Hepatocyte (in vitro differentiated cells): ENCODE measurements around the gene FBXL7. TPM values are rescaled to one million over a fixed set of nuclear protein-coding genes. Genes with fewer than 3 reads are reported as not detected.

Source experiments
- DNase-seq: peaks from one replicate; pipeline ENCODE4 v3.0.0-alpha.2; 2016; ENCODE audit warnings: low spot score
- H2AFZ ChIP-seq: fragments of 200-600 bp; sonication (generic); 2 replicates; pipeline ENCODE4 v1.6.0; 2016; ENCODE audit warnings: antibody characterized with exemption, mild to moderate bottlenecking
- H3K27ac ChIP-seq: fragments of 200-600 bp; sonication (generic); 2 replicates; pipeline ENCODE4 v1.5.1; 2016; ENCODE audit warnings: mild to moderate bottlenecking
- H3K27me3 ChIP-seq: fragments of 200-600 bp; sonication (generic); 2 replicates; pipeline ENCODE4 v1.6.1; 2016
- H3K36me3 ChIP-seq: fragments of 200-600 bp; sonication (generic); replicated peaks from 2 replicates; pipeline ENCODE4 v1.5.1; 2016; ENCODE audit warnings: low read depth; ENCODE audit not compliant: insufficient read depth
- H3K4me1 ChIP-seq: fragments of 200-600 bp; sonication (generic); 2 replicates; pipeline ENCODE4 v1.5.1; 2016; ENCODE audit warnings: mild to moderate bottlenecking, moderate library complexity; ENCODE audit not compliant: insufficient read depth
- H3K4me2 ChIP-seq: fragments of 200-600 bp; sonication (generic); 2 replicates; pipeline ENCODE4 v1.6.0; 2016
- H3K4me3 ChIP-seq: fragments of 200-600 bp; sonication (generic); 2 replicates; pipeline ENCODE4 v1.5.1; 2016; ENCODE audit warnings: mild to moderate bottlenecking
- H3K79me2 ChIP-seq: fragments of 200-600 bp; sonication (generic); 2 replicates; pipeline ENCODE4 v1.6.0; 2017; ENCODE audit warnings: mild to moderate bottlenecking
- H3K9me2 ChIP-seq: fragments of 200-600 bp; sonication (generic); replicated peaks from 2 replicates; pipeline ENCODE4 v1.6.0; 2017; ENCODE audit warnings: mild to moderate bottlenecking; ENCODE audit not compliant: insufficient read depth
- H3K9me3 ChIP-seq: fragments of 200-600 bp; sonication (generic); 2 replicates; pipeline ENCODE4 v1.5.1; 2016; ENCODE audit warnings: low read depth, mild to moderate bottlenecking
- H4K20me1 ChIP-seq: fragments of 200-600 bp; sonication (generic); 2 replicates; pipeline ENCODE4 v1.6.0; 2016; ENCODE audit warnings: mild to moderate bottlenecking; ENCODE audit not compliant: insufficient read depth, poor library complexity, severe bottlenecking
- EZH2 ChIP-seq: fragments of 200-600 bp; sonication (generic); IDR thresholded peaks from 2 replicates; pipeline ENCODE4 v1.6.1; 2016; ENCODE audit warnings: antibody characterized with exemption, mild to moderate bottlenecking, borderline replicate concordance
- EZH2phosphoT487 ChIP-seq: fragments of 200-600 bp; sonication (generic); IDR thresholded peaks from one replicate; pipeline ENCODE4 v1.6.1; 2018; ENCODE audit warnings: antibody characterized with exemption, mild to moderate bottlenecking, low read depth, moderate library complexity; ENCODE audit not compliant: unreplicated experiment, severe bottlenecking
- WGBS: methylation state at CpG from one replicate; pipeline ENCODE4 v1.1.6; 2016; ENCODE audit warnings: low lambda C conversion rate; ENCODE audit errors: missing lambda C conversion rate; 5-methylcytosine and 5-hydroxymethylcytosine counted together
- polyA plus RNA-seq: library from polyadenylated mRNA; unstranded; fragments of >200 nt; fragmentation: Nextera tagmentation; extraction: Ambion mirVana; gene quantifications from 2 replicates; pipeline ENCODE4 v1.2.1, GENCODE V29; 2016
- total RNA-seq: library from RNA; depleted of rRNA; stranded (reverse); fragments of >200 nt; gene quantifications from 2 replicates; pipeline ENCODE4 v1.2.3, GENCODE V29; 2014
- TF ChIP-seq, protein P1 (sequence below): fragments of 200-600 bp; sonication (generic); IDR thresholded peaks from 2 replicates; pipeline ENCODE4 v1.5.1; 2016; ENCODE audit warnings: antibody characterized with exemption, mild to moderate bottlenecking; ENCODE audit not compliant: poor library complexity

FBXL7 gene
- total and polyA plus RNA-seq, 2 experiments from 2014 or later, result 8.4 to 10.3 TPM

DNA sequence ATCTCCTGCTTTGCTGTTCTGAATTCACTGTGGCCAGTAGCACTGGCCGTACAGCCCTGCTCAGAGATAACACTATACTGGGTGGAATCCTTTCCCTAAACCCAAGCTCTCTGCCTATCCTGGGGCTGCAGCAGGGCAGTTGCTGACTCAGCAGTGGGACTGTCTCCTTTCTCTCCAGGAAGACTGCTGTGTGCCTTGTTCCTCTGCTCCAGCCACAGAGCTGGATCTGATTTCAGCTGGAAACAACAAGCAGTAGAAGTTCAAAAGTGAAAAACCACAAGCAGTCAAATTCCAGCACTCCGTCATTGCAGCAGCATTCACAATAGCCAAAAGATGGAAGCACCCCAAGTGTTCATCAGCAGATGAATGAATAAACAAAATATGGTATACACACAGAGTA lies 105.0 kb downstream of the FBXL7 start:
- Histone ChIP-seq H3K27ac (no peak overlapping the region), H3K36me3 (no peaks in the 10 kb centered on the region), H3K9me2 (no peaks in the 10 kb centered on the region), H3K27me3 (no peaks in the 10 kb centered on the region), H3K4me3 (no peak overlapping the region), H3K4me2 (no peak overlapping the region), H2AFZ (no peak overlapping the region), H4K20me1 (no peaks in the 10 kb centered on the region), H3K4me1 (no peaks in the 10 kb centered on the region), H3K79me2 (peaks cover 5% of the 10 kb centered on the region), H3K9me3 (no peaks in the 10 kb centered on the region)
- no peak for DNase-seq
- TF ChIP-seq, protein P1, sequence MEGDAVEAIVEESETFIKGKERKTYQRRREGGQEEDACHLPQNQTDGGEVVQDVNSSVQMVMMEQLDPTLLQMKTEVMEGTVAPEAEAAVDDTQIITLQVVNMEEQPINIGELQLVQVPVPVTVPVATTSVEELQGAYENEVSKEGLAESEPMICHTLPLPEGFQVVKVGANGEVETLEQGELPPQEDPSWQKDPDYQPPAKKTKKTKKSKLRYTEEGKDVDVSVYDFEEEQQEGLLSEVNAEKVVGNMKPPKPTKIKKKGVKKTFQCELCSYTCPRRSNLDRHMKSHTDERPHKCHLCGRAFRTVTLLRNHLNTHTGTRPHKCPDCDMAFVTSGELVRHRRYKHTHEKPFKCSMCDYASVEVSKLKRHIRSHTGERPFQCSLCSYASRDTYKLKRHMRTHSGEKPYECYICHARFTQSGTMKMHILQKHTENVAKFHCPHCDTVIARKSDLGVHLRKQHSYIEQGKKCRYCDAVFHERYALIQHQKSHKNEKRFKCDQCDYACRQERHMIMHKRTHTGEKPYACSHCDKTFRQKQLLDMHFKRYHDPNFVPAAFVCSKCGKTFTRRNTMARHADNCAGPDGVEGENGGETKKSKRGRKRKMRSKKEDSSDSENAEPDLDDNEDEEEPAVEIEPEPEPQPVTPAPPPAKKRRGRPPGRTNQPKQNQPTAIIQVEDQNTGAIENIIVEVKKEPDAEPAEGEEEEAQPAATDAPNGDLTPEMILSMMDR, result no peak
- TF ChIP-seq EZH2, result no peak
- no peak for TF ChIP-seq EZH2phosphoT487
- 77% methylated on average over 2 of the region's 2 CpGs for WGBS

DNA sequence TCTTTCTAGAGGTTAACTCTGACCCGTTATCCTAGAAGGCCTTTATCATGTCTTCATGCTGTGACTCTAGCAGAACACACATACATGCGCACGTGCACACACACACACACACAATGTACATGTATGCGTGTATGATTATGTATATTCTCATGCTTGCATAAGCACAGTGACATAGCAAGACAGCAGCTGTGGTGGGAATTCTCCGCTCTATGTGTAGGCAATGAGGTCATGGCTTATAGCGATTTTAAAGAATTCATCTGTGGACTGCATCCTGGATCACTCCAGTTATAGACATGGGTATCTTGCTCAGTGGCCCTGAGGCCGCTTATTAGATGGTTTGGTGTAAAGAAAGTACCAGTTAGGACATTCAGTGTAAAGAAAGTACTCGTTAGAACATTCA lies 106.2 kb downstream of the FBXL7 start:
- no peaks in the 10 kb centered on the region for H4K20me1 ChIP-seq
- H3K4me3 ChIP-seq, result no peak overlapping the region
- H2AFZ ChIP-seq, result no peak overlapping the region
- no peak overlapping the region for H3K27ac ChIP-seq
- no peaks in the 10 kb centered on the region for H3K9me3 ChIP-seq
- H3K27me3 ChIP-seq, result no peaks in the 10 kb centered on the region
- H3K4me1 ChIP-seq, result no peaks in the 10 kb centered on the region
- TF ChIP-seq EZH2phosphoT487, result no peak
- TF ChIP-seq, protein P1, result no peak
- H3K9me2 ChIP-seq, result no peaks in the 10 kb centered on the region
- DNase-seq, result no peak
- H3K79me2 ChIP-seq, result peaks cover 11% of the 10 kb centered on the region
- 96% methylated on average over 8 of the region's 8 CpGs for WGBS
- no peak overlapping the region for H3K4me2 ChIP-seq
- no peaks in the 10 kb centered on the region for H3K36me3 ChIP-seq

DNA sequence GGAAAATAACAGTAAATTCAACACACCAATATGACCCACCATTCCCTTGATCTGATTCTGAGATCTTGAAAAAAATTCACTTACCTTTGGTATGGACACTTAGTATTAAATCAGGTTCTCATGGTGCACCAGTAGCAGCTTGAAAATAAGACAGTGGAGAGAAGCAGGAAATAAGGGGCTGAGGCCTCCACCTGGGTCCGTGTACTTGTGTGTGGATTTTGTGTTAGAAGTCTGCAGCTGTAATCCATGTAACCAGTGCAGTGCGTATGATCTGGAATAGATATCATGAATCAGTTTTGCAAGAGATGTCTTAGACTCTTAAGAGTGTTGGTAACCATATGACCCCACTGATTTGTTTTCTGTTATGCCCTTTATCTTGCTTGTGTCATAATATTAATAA lies 107.1 kb downstream of the FBXL7 start:
- H3K79me2 ChIP-seq, result peaks cover 12% of the 10 kb centered on the region
- DNase-seq, result no peak
- H2AFZ ChIP-seq, result no peak overlapping the region
- no peaks in the 10 kb centered on the region for H3K27me3 ChIP-seq
- no peaks in the 10 kb centered on the region for H3K4me1 ChIP-seq
- TF ChIP-seq, protein P1, result no peak
- TF ChIP-seq EZH2phosphoT487 (no peak), EZH2 (no peak)
- H3K4me3 ChIP-seq, result no peak overlapping the region
- no peaks in the 10 kb centered on the region for H3K9me2 ChIP-seq
- H3K9me3 ChIP-seq, result no peaks in the 10 kb centered on the region
- H3K36me3 ChIP-seq, result no peaks in the 10 kb centered on the region
- H3K4me2 ChIP-seq, result no peak overlapping the region
- no peaks in the 10 kb centered on the region for H4K20me1 ChIP-seq
- 79% methylated on average over 2 of the region's 2 CpGs for WGBS
- H3K27ac ChIP-seq, result no peak overlapping the region
